Measurements from ENCODE around the gene HTR5A. TPM values are rescaled to one million over a fixed set of nuclear protein-coding genes. Genes with fewer than 3 reads are reported as not detected.

Gene HTR5A
- total RNA-seq, 2 experiments from 2014 or later = not detected

DNA sequence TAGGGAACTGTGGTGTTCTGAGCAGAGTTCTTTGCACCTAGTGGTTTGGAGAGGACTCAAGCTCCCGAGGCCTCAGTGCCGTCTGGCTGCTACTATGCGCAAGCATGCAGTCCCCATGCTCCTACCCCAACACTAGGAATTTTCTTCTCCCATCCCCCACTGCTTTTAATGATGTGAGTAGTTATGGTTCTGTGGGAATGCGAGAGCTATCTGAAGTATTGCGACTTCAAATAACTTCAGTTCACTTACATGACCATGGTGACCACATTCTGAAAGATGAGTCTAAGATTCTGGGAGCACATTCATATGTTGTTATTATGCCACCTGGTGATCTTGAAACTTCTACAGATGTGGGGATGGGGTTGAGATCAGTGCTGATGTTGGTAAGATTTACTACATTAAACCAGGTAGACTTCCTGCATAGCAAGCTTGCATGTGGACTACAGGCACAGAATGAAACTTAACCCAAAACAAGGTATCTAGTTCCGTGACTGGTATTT, 24.6 kb downstream of the HTR5A start:
- ChIA-PET CTCF (interaction anchor here (1.1 kb wide), 1 partner anchor 8 kb away, joined by 3 read pairs; no protein-coding TSS in a partner anchor), POLR2A (no interaction called here)
- Mint-ChIP-seq H3K4me3 (no peak overlapping the region), H3K9me3 (ENCODE audit: insufficient read depth) (peaks cover 2% of the 10 kb centered on the region), H3K27me3 (ENCODE audit: low read depth) (peaks cover 5% of the 10 kb centered on the region), H3K36me3 (ENCODE audit: low read depth) (no peaks in the 10 kb centered on the region), H3K4me1 (ENCODE audit: low read depth) (peaks cover 12% of the 10 kb centered on the region), H3K27ac (no peak overlapping the region)
- DNase-seq (no peak), ATAC-seq (no peak)

GRCh38 chr7:155097338-155097737, 27.2 kb downstream of the HTR5A start:
- no peak overlapping the region for H3K4me3 Mint-ChIP-seq
- DNase-seq (no peak), ATAC-seq (no peak)
- peaks cover 3% of the 10 kb centered on the region for H3K4me1 Mint-ChIP-seq (ENCODE audit: low read depth)
- ChIA-PET POLR2A (no interaction called here), CTCF (no interaction called here)
- no peaks in the 10 kb centered on the region for H3K9me3 Mint-ChIP-seq (ENCODE audit: insufficient read depth)
- peaks cover 5% of the 10 kb centered on the region for H3K27me3 Mint-ChIP-seq (ENCODE audit: low read depth)
- no peaks in the 10 kb centered on the region for H3K36me3 Mint-ChIP-seq (ENCODE audit: low read depth)
- H3K27ac Mint-ChIP-seq = no peak overlapping the region

DNA sequence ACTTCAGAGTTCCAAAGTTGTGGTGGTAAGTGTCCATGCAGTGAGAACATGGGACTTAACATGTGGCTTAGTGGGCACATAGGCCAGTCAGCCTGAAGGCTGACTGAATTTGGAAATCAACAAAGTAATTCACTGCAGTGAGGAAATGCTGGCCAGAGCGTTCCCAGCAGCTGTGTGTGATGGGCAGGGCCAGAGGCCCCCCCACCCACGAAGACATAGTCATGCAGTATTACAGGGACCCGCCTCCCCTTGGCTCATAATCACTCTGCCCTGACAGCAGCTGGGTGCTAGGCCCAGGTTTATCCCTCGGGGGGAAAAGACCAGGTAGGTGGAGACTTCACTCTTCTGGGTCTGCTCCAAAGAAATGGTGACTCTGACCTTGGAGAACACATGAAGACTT, 33.7 kb downstream of the HTR5A start:
- no peak for DNase-seq
- ChIA-PET CTCF (no interaction called here), POLR2A (no interaction called here)
- no peak overlapping the region for H3K27ac Mint-ChIP-seq
- no peaks in the 10 kb centered on the region for H3K9me3 Mint-ChIP-seq (ENCODE audit: insufficient read depth)
- no peak for ATAC-seq
- H3K4me1 Mint-ChIP-seq (ENCODE audit: low read depth) = no peaks in the 10 kb centered on the region
- no peaks in the 10 kb centered on the region for H3K36me3 Mint-ChIP-seq (ENCODE audit: low read depth)
- no peak overlapping the region for H3K4me3 Mint-ChIP-seq
- H3K27me3 Mint-ChIP-seq (ENCODE audit: low read depth) = peaks cover 8% of the 10 kb centered on the region

DNA sequence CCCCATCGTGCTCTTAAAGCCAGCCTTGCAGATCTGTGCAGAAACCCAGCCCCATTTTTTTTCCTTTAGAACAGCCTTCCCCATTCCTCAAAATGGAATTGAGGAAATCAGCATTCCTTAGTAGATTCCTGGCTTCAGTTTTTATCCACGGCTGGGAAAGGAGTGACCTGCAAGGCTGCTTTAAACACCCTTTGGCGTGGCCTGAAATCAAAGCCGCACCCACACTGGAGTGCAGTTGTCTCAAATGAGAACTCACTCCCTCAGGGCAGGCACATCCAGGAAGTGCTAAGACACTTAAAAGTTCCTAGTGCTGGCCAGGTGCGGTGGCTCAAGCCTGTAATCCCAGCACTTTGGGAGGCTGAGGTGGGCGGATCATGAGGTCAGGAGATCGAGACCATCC, 34.8 kb downstream of the HTR5A start:
- Mint-ChIP-seq H3K27ac (no peak overlapping the region), H3K27me3 (ENCODE audit: low read depth) (peaks cover 8% of the 10 kb centered on the region), H3K36me3 (ENCODE audit: low read depth) (no peaks in the 10 kb centered on the region), H3K4me1 (ENCODE audit: low read depth) (no peaks in the 10 kb centered on the region), H3K9me3 (ENCODE audit: insufficient read depth) (no peaks in the 10 kb centered on the region), H3K4me3 (no peak overlapping the region)
- ChIA-PET POLR2A (no interaction called here), CTCF (no interaction called here)
- ATAC-seq (no peak), DNase-seq (no peak)

- ChIA-PET POLR2A (no interaction called here), CTCF (no interaction called here)
- Mint-ChIP-seq H3K27me3 (ENCODE audit: low read depth) (peaks cover 8% of the 10 kb centered on the region), H3K27ac (no peak overlapping the region), H3K9me3 (ENCODE audit: insufficient read depth) (no peaks in the 10 kb centered on the region), H3K4me3 (no peak overlapping the region), H3K4me1 (ENCODE audit: low read depth) (no peaks in the 10 kb centered on the region), H3K36me3 (ENCODE audit: low read depth) (no peaks in the 10 kb centered on the region)
- DNase-seq (no peak), ATAC-seq (no peak)
Observed at GRCh38 chr7:155106356-155106755, 36.2 kb downstream of the HTR5A start.

- H3K4me3 Mint-ChIP-seq = no peak overlapping the region
- H3K27ac Mint-ChIP-seq = no peak overlapping the region
- H3K9me3 Mint-ChIP-seq (ENCODE audit: insufficient read depth) = no peaks in the 10 kb centered on the region
- CTCF ChIA-PET = interaction anchor here (0.8 to 1.2 kb wide), 2 partner anchors 154 to 179 kb away, joined by 3 to 4 read pairs; no protein-coding TSS in a partner anchor
- H3K36me3 Mint-ChIP-seq (ENCODE audit: low read depth) = no peaks in the 10 kb centered on the region
- ATAC-seq = no peak
- DNase-seq = no peak
- no peaks in the 10 kb centered on the region for H3K4me1 Mint-ChIP-seq (ENCODE audit: low read depth)
- POLR2A ChIA-PET = no interaction called here
- peaks cover 10% of the 10 kb centered on the region for H3K27me3 Mint-ChIP-seq (ENCODE audit: low read depth)
Observed at GRCh38 chr7:155107126-155107525, 37.0 kb downstream of the HTR5A start.

DNA sequence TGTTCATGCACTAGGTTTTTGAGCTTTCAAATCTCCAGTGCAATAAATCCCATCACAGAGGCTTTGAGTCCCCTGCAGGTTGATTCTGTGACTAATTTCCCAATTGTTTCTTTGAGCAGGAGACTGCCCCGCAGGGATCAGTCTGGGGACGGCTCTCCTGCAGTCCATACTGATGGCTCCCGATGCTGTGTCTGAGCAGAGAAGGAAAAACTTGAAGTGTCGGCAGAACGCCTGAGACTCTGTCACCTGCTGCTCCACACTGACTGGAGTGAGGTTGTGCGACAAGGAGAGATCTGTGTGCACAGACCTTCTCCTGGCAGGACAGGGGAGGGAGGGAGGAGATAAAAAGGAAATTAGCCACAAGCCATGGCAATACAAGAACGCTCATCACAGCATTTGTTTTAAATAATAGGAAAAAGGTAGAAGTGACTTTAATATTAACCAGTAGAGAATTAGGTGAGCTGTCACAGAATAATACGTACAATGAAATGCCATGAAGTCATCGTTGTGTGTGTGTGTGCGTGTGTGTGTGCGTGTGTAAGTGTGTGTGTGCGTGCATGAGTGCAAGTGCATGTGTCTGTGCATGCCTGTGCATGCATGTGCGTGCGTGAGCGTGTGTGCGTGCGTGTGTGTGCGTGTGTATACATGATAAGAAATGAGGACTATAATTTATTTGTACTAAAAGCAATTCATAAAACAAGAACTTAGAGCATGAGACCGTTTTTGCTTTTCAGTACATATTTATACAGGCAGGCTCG, 38.2 kb downstream of the HTR5A start:
- DNase-seq = no peak
- no peak overlapping the region for H3K27ac Mint-ChIP-seq
- peaks cover 10% of the 10 kb centered on the region for H3K27me3 Mint-ChIP-seq (ENCODE audit: low read depth)
- no peaks in the 10 kb centered on the region for H3K9me3 Mint-ChIP-seq (ENCODE audit: insufficient read depth)
- H3K4me3 Mint-ChIP-seq = no peak overlapping the region
- no peaks in the 10 kb centered on the region for H3K36me3 Mint-ChIP-seq (ENCODE audit: low read depth)
- no peak for ATAC-seq
- ChIA-PET POLR2A (no interaction called here), CTCF (no interaction called here)
- no peaks in the 10 kb centered on the region for H3K4me1 Mint-ChIP-seq (ENCODE audit: low read depth)

DNA sequence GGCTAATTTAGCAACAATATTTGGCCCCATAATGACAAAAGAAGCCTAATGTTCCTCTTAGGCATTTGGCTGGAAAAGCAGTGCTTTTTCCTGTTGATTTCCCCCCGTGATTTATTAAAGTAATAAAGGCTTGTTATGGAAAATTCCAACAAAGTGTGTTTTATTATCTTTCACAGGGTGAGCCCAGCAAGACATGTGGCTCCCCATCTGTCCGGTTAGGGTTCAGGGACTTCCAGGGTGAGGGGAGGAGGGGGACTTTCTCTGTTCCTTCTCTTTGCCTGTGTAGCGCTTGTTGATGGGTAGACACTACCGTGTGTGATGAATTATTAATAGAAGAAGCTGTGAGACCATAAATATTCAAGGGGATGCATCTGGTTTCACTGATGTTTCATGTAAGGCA, 39.0 kb downstream of the HTR5A start:
- POLR2A ChIA-PET = no interaction called here
- ATAC-seq (no peak), DNase-seq (no peak)
- CTCF ChIA-PET = no interaction called here
- Mint-ChIP-seq H3K27ac (no peak overlapping the region), H3K36me3 (ENCODE audit: low read depth) (no peaks in the 10 kb centered on the region), H3K9me3 (ENCODE audit: insufficient read depth) (no peaks in the 10 kb centered on the region), H3K27me3 (ENCODE audit: low read depth) (peaks cover 10% of the 10 kb centered on the region), H3K4me1 (ENCODE audit: low read depth) (no peaks in the 10 kb centered on the region), H3K4me3 (no peak overlapping the region)

- no peak for DNase-seq
- no peak for ATAC-seq
- H3K27ac Mint-ChIP-seq = no peak overlapping the region
- peaks cover 6% of the 10 kb centered on the region for H3K27me3 Mint-ChIP-seq (ENCODE audit: low read depth)
- ChIA-PET POLR2A (no interaction called here), CTCF (no interaction called here)
- no peaks in the 10 kb centered on the region for H3K4me1 Mint-ChIP-seq (ENCODE audit: low read depth)
- peaks cover 2% of the 10 kb centered on the region for H3K36me3 Mint-ChIP-seq (ENCODE audit: low read depth)
- no peak overlapping the region for H3K4me3 Mint-ChIP-seq
- H3K9me3 Mint-ChIP-seq (ENCODE audit: insufficient read depth) = no peaks in the 10 kb centered on the region
Observed at GRCh38 chr7:155115288-155115687, 45.2 kb downstream of the HTR5A start.

- no peak for ATAC-seq
- Mint-ChIP-seq H3K4me1 (ENCODE audit: low read depth) (no peaks in the 10 kb centered on the region), H3K9me3 (ENCODE audit: insufficient read depth) (no peaks in the 10 kb centered on the region), H3K27me3 (ENCODE audit: low read depth) (peaks cover 7% of the 10 kb centered on the region), H3K27ac (no peak overlapping the region), H3K4me3 (no peak overlapping the region), H3K36me3 (ENCODE audit: low read depth) (peaks cover 2% of the 10 kb centered on the region)
- DNase-seq = no peak
- POLR2A ChIA-PET = no interaction called here
- CTCF ChIA-PET = no interaction called here
Observed at GRCh38 chr7:155119801-155120382, 49.8 kb downstream of the HTR5A start.

DNA sequence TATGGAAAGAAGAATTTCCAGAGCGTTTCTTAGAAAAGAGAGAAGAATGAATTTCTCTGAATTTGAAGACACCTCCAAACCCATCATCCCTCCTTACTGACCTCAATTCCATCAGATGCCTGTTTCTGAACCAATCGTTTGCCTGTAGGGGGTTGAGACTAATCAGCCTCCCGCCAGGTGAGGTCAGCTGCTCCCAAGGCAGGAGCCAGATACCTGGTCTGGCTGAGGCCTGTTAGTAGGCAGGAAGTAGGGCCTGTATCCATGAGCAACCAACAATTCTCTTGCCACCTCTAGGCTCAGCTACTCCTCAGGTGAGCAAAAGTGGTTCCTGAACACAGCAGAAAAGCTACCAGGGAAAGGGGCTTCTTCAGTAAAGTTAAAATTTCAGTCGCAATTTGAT, 50.3 kb downstream of the HTR5A start:
- H3K36me3 Mint-ChIP-seq (ENCODE audit: low read depth) = peaks cover 2% of the 10 kb centered on the region
- ATAC-seq (no peak), DNase-seq (no peak)
- H3K4me1 Mint-ChIP-seq (ENCODE audit: low read depth) = no peaks in the 10 kb centered on the region
- no peak overlapping the region for H3K27ac Mint-ChIP-seq
- POLR2A ChIA-PET = no interaction called here
- CTCF ChIA-PET = no interaction called here
- peaks cover 7% of the 10 kb centered on the region for H3K27me3 Mint-ChIP-seq (ENCODE audit: low read depth)
- H3K9me3 Mint-ChIP-seq (ENCODE audit: insufficient read depth) = no peaks in the 10 kb centered on the region
- no peak overlapping the region for H3K4me3 Mint-ChIP-seq

- Mint-ChIP-seq H3K4me1 (ENCODE audit: low read depth) (no peaks in the 10 kb centered on the region), H3K27me3 (ENCODE audit: low read depth) (peaks cover 5% of the 10 kb centered on the region), H3K4me3 (no peak overlapping the region), H3K36me3 (ENCODE audit: low read depth) (peaks cover 2% of the 10 kb centered on the region), H3K27ac (no peak overlapping the region), H3K9me3 (ENCODE audit: insufficient read depth) (no peaks in the 10 kb centered on the region)
- no peak for ATAC-seq
- ChIA-PET POLR2A (no interaction called here), CTCF (no interaction called here)
- DNase-seq = no peak
Observed at GRCh38 chr7:155122831-155123230, 52.7 kb downstream of the HTR5A start.

DNA sequence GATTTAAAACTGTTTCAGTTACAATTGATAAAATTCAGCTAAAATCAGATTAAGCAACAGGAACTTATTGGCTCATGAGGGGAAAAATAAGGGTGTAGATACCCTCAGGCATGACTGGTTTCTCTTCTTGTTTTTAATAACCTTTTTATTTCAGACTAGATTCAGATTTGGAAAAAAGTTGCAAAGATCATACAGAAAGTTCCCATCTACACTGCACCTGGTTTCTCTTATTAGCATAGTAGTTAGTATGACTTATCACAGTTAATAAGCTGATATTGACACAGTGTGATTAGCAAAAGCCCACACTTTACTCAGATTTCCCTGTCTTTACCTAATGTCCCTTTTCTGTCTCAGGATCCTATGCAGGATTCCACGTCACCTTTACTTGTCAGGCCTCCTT, 53.3 kb downstream of the HTR5A start:
- Mint-ChIP-seq H3K27ac (no peak overlapping the region), H3K4me1 (ENCODE audit: low read depth) (no peaks in the 10 kb centered on the region), H3K36me3 (ENCODE audit: low read depth) (peaks cover 2% of the 10 kb centered on the region), H3K9me3 (ENCODE audit: insufficient read depth) (no peaks in the 10 kb centered on the region), H3K4me3 (no peak overlapping the region), H3K27me3 (ENCODE audit: low read depth) (peaks cover 5% of the 10 kb centered on the region)
- ChIA-PET POLR2A (no interaction called here), CTCF (no interaction called here)
- DNase-seq (no peak), ATAC-seq (no peak)

All from activated CD8-positive, alpha-beta T cell treated with anti-CD3 and anti-CD28 coated beads, Interleukin-2, amount 10 ng/mL, durations not matched to agents 7 days and 5 days (primary cell).